Iris pigment epithelial cell (primary cell): ENCODE measurements around the gene ITGA2.
"Not testable (repeated sequence)": the region's sequence is repeated elsewhere in the genome, so short reads cannot be mapped to it uniquely, and the experiment has no call there.

Experiments used
- DNase-seq: peaks from one replicate; pipeline ENCODE4 v3.0.0-alpha.2; 2011; ENCODE audit warnings: low read depth

The ITGA2 gene

GRCh38 chr5:53100606-53101005 is 111.5 kb downstream of the ITGA2 start:
- DNase-seq = peak; percentile 31

DNA sequence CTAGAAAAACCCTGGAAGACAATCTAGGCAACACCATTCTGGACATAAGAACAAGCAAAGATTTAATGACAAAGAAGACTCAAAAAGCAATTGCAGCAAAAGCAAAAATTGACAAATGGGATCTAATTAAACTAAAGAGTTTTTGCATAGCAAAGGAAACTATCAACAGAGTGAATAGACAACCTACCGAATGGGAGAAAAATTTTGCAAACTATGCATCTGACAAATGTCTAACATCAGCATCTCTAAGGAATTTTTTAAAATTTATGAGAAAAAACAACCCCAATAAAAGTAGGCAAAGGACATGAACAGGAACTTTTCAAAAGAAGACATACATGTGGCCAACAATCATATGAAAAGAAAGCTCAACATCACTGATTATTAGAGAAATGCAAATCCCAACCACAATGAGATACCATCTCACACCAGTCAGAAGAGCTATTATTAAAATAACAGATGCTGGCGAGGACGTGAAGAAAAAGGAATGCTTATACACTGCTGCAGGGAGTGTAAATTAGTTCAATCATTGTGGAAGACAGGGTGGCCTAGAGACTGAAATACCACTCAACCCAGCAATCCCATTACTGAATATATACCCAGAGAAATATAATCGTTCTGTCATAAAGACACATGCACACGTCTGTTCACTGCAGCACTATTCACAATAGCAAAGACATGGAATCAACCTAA is 116.6 kb downstream of the ITGA2 start:
- no peak for DNase-seq

DNA sequence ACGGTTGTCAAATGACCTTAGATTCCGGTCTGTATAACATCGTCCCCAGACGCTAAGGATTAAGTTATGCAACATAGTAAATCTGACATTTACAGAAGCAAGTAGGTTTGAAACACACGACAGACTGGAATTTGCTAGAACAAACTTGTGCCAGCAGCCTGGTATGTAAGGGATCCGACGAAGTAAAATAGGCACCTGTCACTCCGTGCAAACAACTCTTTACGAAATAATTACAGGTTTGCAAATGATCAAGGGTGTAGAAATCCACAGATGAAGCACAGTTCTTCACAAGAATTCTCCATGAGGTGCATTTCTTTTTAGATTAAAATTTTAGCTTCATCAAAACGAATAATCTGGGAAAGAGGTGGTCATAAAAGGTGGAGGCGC is 119.9 kb downstream of the ITGA2 start:
- peak; percentile 26 for DNase-seq

GRCh38 chr5:53109443-53110127 is 120.4 kb downstream of the ITGA2 start, which contains the start of gene MOCS2:
MOCS2 (minus strand) TSS chr5:53109757; CDS start chr5:53107174, 2,583 bp downstream.
- peak; percentile 84 for DNase-seq

GRCh38 chr5:53110156-53110555 is 121.0 kb downstream of the ITGA2 start:
- no peak for DNase-seq

DNA sequence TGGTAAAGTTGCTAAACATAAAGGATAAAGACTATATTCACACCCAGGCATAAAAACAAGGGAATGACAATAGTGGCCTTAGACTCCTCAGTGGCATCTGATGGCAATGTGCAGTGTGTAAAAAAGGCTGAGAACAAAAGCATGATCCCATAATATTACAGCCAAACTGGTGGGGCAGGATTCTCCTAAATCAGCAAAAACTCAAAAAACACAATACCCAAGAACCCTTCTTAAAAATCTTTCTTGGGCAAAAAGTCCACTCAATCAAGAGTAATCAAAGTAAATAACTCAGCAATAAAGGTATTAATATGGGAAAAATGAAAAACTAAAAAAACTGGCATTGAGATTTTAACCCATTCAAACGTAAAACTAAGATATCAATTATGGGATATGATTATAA is 122.0 kb downstream of the ITGA2 start:
- DNase-seq = no peak

GRCh38 chr5:53112307-53112706 is 123.2 kb downstream of the ITGA2 start:
- not testable (repeated sequence) for DNase-seq

GRCh38 chr5:53112909-53113308 is 123.8 kb downstream of the ITGA2 start:
- DNase-seq = no peak

DNA sequence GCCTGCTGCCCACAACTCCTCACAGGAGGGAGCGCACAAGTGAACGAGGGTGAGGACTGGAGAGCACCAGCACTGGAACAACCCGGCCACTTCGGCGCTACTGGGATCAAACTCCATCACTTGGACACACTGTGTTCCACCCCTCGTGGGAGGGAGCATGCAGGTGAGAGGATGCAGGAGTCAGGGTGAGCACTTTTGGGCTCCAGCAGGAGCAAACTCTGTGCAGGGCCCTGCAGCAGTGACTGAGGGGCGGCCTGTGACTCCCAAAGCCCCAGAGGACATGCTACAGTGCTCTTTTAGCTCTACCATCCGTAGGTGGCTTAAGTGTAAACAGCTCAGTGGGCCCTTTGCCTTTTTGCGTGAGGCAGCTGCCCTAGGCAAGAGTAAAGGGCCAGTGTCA is 124.8 kb downstream of the ITGA2 start:
- no peak for DNase-seq

DNA sequence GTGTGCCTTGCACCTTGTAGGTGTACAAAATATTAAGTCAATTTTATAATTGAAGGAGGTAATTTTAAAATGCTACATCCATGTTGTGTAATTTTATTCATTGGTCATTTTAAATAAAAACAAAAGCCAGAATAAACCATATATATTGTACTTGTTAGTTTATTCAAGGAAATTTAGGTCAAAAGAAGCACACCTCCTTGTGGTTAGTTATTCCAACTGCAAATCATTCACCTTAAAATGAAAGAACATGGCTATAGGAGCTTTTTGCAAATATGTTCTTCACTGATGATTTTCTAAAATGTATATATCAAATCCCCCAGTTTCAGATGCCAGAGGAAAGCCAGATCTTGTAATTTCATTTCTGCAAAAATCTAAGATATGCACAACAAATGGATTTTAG is 125.8 kb downstream of the ITGA2 start:
- peak; percentile 55 for DNase-seq

GRCh38 chr5:53116597-53116996 is 127.4 kb downstream of the ITGA2 start:
- DNase-seq = no peak

- DNase-seq = no peak
These were observed 129.7 kb downstream of the ITGA2 start for GRCh38 chr5:53118879-53119278.

- no peak for DNase-seq
These were observed 131.0 kb downstream of the ITGA2 start for GRCh38 chr5:53120165-53120564.

DNA sequence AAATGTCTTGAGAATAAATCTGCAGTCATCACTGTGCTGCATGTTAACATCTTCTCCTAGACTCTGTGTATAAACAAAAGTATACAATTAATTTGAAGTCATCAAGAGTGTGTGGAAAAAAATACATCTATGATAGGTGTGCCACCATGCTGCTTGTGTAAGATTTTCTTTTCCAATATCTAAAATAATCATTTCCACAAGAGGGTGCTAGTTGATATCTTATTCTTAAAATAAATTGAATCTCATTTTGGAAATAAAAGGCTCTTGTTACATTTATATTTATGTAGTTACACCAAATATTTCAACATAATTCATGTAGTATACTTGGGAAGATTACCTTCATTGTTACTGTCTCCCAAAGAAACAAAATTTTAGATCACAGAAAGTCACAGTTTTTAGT is 134.6 kb downstream of the ITGA2 start:
- no peak for DNase-seq

DNA sequence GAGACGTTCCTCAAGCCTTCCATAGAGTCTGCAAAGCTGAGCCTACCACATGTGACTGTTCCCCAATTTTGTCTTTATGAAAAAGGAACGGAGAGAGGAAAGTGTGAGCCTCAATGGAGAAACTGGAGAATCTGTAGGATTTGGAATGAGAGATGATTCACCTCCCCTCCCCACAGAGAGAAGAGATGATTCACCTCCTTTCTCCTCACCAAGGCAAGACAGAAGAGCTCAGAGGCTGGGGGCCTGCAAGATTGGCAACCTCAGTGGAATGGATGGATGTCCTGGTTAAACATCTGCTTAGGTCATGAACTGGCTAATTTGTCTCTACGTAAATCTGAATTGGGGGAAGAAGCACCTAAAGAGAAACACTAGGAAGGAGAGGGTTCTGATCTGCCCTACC is 137.4 kb downstream of the ITGA2 start:
- peak; percentile 82 for DNase-seq

DNA sequence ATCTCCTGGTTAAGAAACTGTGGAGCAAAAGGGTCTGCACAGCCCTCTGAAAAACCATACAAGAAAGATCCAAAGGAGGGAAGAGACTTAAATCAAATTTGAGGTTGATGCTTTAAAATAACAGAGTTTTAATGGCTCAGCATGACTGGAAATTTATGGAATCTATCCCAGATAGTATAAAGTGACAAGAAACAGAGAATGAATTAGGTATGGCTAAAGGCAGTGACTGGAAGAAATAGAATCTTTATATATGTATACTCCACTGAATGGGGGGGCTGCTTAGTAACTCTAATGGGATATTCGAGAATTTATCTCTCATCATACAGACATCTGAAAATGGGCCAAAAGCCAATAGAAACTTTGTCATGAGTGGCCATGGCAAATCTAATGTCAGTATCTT is 138.0 kb downstream of the ITGA2 start:
- DNase-seq = no peak

GRCh38 chr5:53128481-53128880 is 139.3 kb downstream of the ITGA2 start:
- DNase-seq = no peak

DNA sequence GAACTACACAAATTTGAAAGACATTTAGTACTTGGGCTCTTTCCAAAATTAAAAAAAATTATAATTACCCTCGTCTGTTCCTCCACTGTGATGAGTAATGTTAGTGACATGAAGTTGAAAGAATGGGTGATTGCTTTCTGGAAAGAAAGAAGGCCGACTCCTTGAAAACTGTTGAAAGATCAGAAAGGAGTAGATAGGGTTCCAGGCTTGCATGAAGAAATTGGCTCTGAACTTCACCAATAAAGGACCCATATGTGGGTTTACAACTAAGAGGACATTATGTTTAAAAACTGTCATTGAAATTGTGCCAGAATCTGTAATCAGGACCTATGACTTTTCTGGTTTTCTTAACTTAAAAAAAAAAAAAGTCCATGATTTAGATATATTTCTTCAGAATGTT is 141.1 kb downstream of the ITGA2 start:
- peak; percentile 16 for DNase-seq

- DNase-seq = no peak
These were observed 143.9 kb downstream of the ITGA2 start for GRCh38 chr5:53133020-53133419.
